Measurements from ENCODE around the gene FNDC3B.

The FNDC3B gene

GRCh38 chr3:172342097-172342659, 302.8 kb downstream of the FNDC3B start (continued):
- no peak for TF ChIP-seq ZNF792 (tag by site-specific recombination; IDR thresholded peaks at IDR 0.05)
- TF ChIP-seq ZNF324 (tag by site-specific recombination; IDR thresholded peaks at IDR 0.05) = no peak
- no peak for TF ChIP-seq ZFP69B (tag by site-specific recombination; IDR thresholded peaks at IDR 0.05)
- no peak for TF ChIP-seq KLF16 (tag by site-specific recombination; IDR thresholded peaks at IDR 0.05)
- TF ChIP-seq SETDB1 (IDR thresholded peaks at IDR 0.05; ENCODE audit: insufficient read length, low read length) = no peak
- no peak for TF ChIP-seq ELK4 (IDR thresholded peaks at IDR 0.05; ENCODE audit: borderline replicate concordance, low read depth, low read length)
- no peak for TF ChIP-seq PBX3 (CRISPR knock-in tag; IDR thresholded peaks at IDR 0.05)
- no peak for TF ChIP-seq ZNF350 (tag by site-specific recombination; IDR thresholded peaks at IDR 0.05)
- no peak for TF ChIP-seq GLIS2 (tag by site-specific recombination; IDR thresholded peaks at IDR 0.05)
- no peak for TF ChIP-seq ZNF692 (tag by site-specific recombination; IDR thresholded peaks at IDR 0.05)
- no peak for TF ChIP-seq ZNF184 (tag by site-specific recombination; IDR thresholded peaks at IDR 0.05)

GRCh38 chr3:172343117-172343516, 303.7 kb downstream of the FNDC3B start:
- Histone ChIP-seq H3K4me3 (ENCODE audit: low read depth, low read length) (no peak overlapping the region), H3K9me3 (ENCODE audit: control insufficient read depth, insufficient read depth, low read depth, low read length) (no peaks in the 10 kb centered on the region), H3K4me1 (ENCODE audit: control insufficient read depth, insufficient read depth, low read length) (no peaks in the 10 kb centered on the region), H3K27ac (ENCODE audit: extremely low read depth, low read depth, low read length) (no peak overlapping the region), H3K36me3 (ENCODE audit: control insufficient read depth in 2 of 2, insufficient read depth in 1 of 2, low read length in 2 of 2) (peaks cover 0 to 53% of the 10 kb centered on the region in 2 experiments; a peak in 1 of 3 replicates)
- ChIA-PET CTCF (interaction anchor here (1.1 to 3.0 kb wide), 2 partner anchors 11 to 1381 kb away, joined by 3 to 30 read pairs; no protein-coding TSS in a partner anchor), POLR2A (no interaction called here)
- TF ChIP-seq ZFP3 (tag by site-specific recombination; IDR thresholded peaks at IDR 0.05; ENCODE audit: low read depth) (no peak), ZSCAN18 (tag by site-specific recombination; IDR thresholded peaks at IDR 0.05) (no peak), OVOL3 (tag by site-specific recombination; IDR thresholded peaks at IDR 0.05) (no peak), ZNF155 (tag by site-specific recombination; IDR thresholded peaks at IDR 0.05) (no peak), ZNF777 (tag by site-specific recombination; IDR thresholded peaks at IDR 0.05; ENCODE audit: borderline replicate concordance) (no peak), ZNF169 (tag by site-specific recombination; IDR thresholded peaks at IDR 0.05) (no peak), ZNF266 (tag by site-specific recombination; IDR thresholded peaks at IDR 0.05; ENCODE audit: low read depth) (no peak), MZF1 (tag by site-specific recombination; IDR thresholded peaks at IDR 0.05; ENCODE audit: borderline replicate concordance) (no peak), ZFP69B (tag by site-specific recombination; IDR thresholded peaks at IDR 0.05) (no peak), ZNF221 (tag by site-specific recombination; IDR thresholded peaks at IDR 0.05; ENCODE audit: borderline replicate concordance) (no peak), OSR2 (tag by site-specific recombination; IDR thresholded peaks at IDR 0.05) (no peak), GLIS2 (tag by site-specific recombination; IDR thresholded peaks at IDR 0.05) (no peak)
